ENCODE data around the gene BCAS4.
"Not testable (repeated sequence)": the region's sequence is repeated elsewhere in the genome, so short reads cannot be mapped to it uniquely, and the experiment has no call there.

The BCAS4 gene

GRCh38 chr20:50799176-50799889, 4.5 kb downstream of the BCAS4 start:
- no peak for DNase-seq (ENCODE audit: low spot score)

- DNase-seq (ENCODE audit: low spot score), result no peak
Observed at GRCh38 chr20:50799890-50800550, 5.2 kb downstream of the BCAS4 start.

DNA sequence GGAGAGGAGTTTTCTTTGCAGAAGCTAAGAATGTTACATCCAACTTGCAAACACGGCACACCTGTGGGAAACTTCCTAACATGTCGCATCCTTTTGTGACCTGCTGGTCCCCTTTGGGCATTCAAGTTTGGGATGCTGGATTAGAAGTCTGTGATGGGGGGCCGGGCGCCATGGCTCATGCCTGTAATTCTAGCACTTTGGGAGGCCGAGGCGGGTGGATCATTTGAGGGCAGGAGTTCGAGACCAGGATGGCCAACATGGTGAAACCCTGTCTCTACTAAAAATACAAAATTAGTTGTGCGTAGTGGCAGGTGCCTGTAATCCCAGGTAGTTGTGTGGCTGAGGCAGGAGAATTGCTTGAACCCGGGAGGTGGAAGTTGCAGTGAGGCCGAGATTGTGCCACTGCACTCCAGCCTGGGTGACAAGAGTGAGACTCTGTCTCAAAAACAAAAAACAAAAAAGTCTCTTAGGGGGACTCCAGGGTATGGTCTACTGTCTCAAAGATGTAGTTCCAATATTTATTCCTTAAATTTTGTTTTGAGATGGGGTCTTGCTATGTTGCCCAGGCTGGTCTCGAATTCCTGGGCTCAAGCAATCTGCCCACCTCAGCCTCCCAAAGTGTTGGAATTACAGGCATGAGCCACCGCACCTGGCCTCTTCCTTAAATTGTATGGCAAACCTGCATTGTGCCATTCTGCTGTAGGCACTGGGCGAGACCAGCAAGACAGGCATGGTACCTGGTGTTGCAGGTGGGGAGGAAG, 6.3 kb downstream of the BCAS4 start:
- not testable (repeated sequence) for DNase-seq (ENCODE audit: low spot score)

GRCh38 chr20:50801747-50802125, 6.9 kb downstream of the BCAS4 start:
- DNase-seq (ENCODE audit: low spot score), result no peak

DNA sequence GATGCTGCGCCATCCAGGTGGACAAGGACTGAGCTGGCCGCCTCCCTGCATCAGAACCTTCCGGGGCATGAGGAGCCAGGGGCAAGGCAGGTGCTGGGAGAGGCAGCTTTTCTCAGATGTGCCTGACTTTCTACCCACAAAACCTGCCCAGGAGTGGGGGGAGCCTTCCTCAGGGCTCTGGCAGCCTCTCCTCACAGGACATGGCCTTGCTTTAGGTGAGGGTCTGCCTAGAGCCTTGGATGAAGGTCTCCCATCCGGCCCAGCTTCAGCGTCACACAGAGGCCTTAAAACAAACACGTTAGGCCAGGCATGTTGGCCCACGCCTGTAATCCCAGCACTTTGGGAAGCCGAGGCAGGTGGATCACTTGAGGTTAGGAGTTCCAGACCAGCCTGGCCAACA, 7.4 kb downstream of the BCAS4 start:
- DNase-seq (ENCODE audit: low spot score), result no peak

DNA sequence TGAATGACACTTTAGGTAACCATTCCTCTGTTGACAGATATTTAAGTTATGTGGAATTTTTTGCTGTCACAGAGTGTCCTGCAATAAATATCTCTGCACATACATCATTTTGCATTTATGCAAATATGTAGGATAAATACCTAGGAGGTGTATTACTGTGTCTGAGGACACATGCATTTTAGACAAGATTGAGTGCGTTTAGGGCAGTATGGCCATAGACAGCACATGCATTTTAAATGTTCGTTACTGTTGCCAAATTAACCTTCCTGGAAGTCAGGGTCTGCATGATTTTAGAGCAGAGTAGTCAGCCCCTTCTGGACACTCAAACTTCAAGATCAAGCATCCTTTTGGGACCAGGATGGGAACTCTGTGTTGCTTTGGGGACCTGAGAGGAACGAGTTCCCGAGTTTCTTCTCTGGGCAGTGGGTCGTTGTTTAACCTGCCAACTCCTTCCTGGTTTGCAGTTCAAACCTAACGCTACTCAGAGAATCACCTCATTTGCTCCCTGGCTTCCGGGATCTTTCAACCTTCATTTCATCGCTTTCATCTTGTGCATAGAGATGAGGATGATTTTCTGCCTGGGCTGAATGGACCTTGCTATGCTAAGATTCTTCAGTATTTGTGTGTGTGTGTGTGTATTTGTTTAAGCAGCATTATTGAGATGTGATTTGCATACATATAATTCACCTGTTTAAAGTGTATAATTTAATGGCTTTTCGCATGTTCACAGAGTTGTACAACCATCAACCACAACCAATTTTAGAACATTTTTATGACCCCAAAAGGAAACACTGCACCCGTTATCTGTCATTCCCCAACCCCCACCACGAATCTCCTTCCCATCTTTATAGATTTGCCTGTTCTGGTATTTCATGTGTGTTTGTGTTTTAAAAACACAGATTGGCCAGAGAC, 9.8 kb downstream of the BCAS4 start:
- DNase-seq (ENCODE audit: low spot score), result no peak

DNA sequence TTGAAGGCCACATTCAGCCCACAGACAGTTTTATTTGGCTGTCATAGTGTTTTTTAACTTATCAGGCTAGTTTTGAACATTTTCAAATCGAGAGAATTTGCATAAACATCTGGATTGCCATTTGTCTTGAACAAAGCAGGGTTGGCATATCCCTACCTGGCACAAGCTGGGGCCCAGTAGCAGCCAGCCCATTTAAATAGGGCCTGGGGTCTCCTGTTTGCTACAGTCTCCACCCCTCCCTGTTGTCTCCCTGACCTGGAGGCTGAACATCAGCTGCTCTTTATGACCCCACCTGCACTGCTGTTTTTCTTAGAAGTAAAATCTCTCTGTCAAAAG, 10.5 kb downstream of the BCAS4 start:
- no peak for DNase-seq (ENCODE audit: low spot score)

DNA sequence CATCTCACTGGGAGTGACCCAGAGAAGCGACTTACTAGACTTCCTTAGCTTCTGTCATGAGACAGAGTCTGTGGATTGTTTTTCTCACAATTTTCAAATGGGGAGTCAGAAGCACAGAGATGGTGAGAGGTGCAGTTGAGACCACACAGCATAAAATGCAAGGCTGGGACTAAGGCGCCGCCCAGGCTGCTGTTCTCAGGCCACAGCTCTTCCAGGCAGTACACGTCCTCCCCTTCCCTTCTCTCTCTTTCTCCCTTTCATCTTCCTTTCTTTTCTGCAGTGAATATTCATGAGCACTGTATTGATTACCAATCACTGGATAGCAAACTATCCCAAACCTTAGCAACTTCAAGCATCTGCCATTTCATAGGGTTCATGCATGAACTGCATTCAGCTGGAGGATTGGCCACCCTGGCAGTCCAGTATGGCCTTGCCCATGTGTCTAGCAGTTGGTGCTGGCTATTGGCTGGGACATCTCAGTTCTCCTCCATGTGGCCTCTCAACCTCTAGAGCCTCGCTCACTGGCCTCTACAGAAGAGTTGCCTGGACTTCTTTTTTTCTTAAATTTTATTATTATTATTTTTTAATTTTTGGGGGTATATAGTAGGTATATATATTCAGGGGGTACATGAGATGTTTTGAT, 11.4 kb downstream of the BCAS4 start:
- no peak for DNase-seq (ENCODE audit: low spot score)

- DNase-seq (ENCODE audit: low spot score), result no peak
Observed at GRCh38 chr20:50810063-50810462, 15.2 kb downstream of the BCAS4 start.

DNA sequence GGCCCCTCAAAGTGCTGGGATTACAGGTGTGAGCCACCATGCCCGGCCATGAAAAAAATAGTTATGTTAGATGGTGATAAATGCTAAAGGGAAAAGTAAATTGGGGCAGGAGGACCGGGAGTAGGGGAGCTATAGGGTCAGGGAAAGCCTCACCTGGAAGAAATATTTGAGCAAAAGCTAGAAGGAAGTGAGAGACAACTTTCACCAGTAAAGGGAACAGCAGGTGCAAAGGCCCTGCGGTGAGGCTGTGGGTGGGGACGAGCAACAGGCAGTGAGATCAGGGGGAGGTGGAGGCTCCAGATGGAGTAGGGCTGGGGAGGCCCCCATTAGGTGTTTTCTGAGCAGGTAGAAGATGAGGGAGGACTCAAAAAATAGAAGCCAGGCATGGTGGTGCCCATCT, 16.0 kb downstream of the BCAS4 start:
- no peak for DNase-seq (ENCODE audit: low spot score)

GRCh38 chr20:50813101-50813643, 18.3 kb downstream of the BCAS4 start:
- no peak for DNase-seq (ENCODE audit: low spot score)

DNA sequence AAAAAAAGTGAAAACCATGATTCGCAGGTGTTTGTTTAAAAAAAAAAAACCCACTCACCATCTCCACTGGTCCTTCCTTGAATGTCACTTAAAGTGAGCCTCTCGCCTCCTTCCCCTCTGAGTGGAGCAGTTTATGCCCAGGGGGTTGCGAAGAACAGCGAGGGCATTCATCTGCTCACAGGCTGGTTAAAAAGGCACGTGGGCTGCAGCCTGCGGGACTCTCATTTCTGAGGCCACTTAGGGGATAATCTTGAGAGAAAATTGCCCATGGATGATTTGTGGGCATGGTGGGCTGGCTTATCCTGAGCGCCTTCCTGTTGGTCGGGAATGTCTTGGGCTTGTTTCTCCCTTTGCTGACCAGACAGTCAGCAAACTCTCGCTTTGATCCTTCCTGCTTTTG, 18.9 kb downstream of the BCAS4 start:
- no peak for DNase-seq (ENCODE audit: low spot score)

- no peak for DNase-seq (ENCODE audit: low spot score)
Observed at GRCh38 chr20:50814438-50815161, 19.7 kb downstream of the BCAS4 start.

DNA sequence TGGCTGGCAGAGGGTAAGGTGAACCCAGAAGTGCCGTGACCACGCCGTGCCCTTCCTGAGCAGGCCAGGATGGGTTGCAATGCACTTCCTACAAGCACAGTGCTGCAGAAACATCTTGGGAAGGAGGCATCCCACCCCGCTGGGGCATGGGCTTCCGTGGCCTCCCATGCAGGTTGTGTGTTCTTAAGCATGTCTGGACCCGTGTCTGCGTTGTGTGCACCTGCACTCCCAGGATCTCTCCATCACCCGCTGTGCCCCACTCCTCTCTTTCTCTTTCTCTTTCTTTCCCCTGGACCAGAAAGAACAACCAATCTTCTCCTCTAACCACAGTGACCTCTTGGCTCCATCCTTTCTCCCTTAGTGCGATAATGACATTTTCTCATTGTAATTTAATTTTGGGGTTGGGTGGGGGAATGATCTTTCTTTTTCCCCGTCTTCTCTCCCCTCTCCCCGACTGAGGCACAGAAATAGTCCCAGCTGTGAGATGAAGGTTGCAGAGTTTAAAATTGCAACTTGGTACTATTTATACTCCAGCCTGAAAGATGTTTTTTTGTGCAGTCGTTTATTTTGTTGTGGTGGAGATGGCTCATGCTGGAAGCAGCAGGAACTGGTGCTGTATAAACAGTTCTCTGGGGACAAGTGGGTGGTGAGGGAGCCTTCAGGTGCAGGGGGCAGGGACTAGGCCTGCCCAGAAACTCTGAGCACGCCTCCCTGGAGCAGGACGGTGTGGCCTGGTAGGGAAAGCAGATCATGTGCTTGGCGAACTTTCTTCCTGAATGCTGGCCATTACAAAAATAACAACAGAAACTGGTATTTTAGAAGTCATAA, 20.5 kb downstream of the BCAS4 start:
- no peak for DNase-seq (ENCODE audit: low spot score)

DNA sequence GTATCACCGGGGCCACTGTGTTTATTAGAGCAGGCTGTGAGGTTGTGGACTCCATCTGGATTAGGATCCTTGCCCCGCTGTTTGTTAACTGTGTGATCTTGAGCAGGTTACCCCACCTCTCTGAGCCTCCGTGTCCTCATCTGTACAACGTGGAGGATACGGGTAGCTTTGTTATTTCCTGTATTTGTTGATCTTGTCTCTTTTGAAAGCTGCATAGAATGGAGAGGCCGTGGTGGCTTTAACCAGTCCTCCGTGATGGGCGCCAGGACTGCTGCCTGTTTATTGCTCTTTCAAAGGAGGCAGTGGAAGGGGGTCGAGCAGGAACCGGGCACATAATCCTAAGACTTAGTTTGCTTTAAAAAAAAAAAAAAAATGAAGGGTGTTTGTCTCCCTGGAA, 22.9 kb downstream of the BCAS4 start:
- no peak for DNase-seq (ENCODE audit: low spot score)

DNA sequence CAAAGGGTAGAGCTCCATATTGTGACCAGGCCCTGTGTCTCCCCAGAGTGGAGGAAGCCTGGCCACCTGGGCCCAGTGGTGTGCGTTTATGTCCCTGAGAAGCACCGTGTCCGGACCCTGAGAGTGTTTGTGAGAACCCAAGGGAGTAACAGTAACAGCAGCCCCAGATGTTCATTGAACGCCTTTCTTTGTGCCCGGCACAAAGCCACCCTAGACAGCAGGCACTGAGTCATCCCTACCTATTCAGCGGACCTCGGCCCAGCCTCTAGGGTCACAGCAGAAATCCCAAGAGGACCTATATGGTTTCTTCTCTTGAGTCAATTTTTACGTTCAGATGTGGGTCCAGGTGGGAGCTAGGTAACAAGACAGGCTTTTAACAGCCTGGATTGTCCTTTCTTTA, 24.5 kb downstream of the BCAS4 start:
- DNase-seq (ENCODE audit: low spot score), result no peak

DNA sequence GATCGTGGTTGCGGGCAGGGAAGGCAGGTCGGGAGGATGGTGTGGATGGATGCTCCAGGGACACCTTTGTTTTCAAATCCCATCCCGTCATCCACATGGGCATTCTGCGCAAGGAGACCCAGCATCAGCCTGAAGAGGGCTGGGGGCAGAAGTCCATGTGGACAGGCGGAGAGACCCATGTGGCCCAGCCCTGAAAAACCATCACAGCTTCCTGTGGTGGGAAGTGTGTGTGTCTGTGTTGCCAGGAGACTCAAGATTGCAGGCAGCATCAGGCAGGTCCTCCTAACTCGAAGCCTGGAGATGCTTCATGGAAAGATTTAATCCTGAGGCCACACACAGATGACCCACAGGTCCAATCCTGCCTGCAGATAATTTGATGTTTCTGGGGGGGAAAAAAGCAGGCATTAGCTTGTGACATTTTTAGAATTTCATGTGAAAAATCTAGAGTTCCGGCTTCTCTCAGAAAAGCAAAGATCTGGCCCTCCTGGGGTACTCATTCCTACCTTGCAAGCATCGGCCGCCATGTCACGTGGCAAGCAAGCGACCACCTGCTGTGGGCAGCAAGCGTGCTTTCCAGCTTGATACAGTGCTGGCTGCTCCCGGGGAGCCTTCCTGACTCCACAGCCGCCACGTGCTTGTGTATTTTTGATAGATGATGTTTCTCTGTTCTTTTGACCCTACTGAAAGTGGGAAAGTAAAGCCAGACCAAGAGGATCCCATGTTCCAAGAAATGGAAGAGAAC, 25.8 kb downstream of the BCAS4 start:
- no peak for DNase-seq (ENCODE audit: low spot score)

DNA sequence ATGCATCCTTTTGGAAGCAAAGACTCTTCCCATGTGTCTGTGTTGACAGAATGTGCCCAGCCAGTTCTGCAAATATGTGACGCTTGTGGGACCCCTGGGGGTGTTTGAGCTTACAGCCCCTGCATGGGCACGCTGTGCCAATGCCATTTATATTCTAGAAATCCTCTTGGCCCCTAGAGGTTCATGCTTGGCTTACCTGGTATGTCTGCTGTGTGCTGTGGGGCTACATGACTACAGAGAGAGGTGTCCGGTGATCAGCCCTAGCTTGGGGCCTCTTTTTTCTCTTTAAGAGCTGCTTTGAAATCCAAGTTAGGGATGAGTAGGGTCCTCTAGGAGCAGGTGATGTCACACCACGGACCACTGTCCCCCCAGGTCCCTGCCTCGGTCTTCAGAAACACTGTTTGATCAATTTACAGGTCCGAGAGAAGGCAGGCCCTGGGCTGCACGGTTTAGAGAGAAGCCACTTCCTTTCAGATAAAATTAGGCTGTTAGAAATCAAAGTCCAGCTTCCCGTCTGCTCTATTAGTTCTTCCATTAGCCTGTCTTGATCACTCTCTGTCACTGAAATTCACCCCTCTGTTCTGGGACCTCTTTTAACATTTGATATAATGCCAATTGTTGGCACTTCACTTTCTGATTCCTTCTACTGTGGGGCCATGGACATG, 26.5 kb downstream of the BCAS4 start:
- no peak for DNase-seq (ENCODE audit: low spot score)

DNA sequence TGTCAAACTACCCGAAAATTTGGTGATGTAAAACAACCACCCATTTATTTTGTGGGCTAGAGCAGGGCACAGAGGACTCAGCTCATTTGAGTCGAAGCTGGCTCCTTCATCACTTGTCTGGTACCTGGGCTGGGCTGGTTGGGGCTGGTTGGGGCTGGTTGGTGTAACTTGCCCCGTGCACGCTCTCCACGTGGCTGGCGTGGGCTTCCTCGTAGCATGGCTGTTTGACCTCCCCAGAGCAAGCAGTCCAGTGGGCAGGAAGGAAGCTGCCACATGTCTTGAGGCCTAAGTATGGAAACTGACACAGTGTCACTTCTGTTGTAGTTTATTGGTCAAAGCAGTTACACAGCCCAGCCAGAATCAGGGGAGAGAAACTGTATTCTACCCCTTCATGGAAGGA, 27.1 kb downstream of the BCAS4 start:
- DNase-seq (ENCODE audit: low spot score), result no peak
